K562 (cell line): ENCODE results near the gene TAAR1. TPM values are rescaled to one million over a fixed set of nuclear protein-coding genes. Genes with fewer than 3 reads are reported as not detected.

Source experiments
- ATAC-seq: fragments of 200-7000 bp; cut with Tn5 transposase; 3 replicates; pipeline ENCODE4 v1.9.1; 2020; ENCODE audit warnings: moderate library complexity
- BruUV-seq: library from RNA; stranded (reverse); fragments of 400-500 nt; replicated peaks from 2 replicates; lab custom pipeline; 2021; lab: Mats Ljungman, UMichigan
- CTCF ChIA-PET: fragments of 300-600 bp; formaldehyde crosslinking; extraction: SDS; loops from one replicate; lab custom pipeline; 2021; ENCODE audit warnings: low intra/inter-chr PET ratio; lab: Yijun Ruan, JAX
- POLR2A ChIA-PET: fragments of 300-600, 350-650 bp; sonication (Branson Sonifier 250); formaldehyde crosslinking; extraction: SDS; loops from one replicate; lab custom pipeline; 2021; ENCODE audit warnings: antibody characterized with exemption, inconsistent platforms; lab: Yijun Ruan, JAX
- DNase-seq, 4 experiments: peaks; one replicate each; pipeline versions ENCODE4 v3.0.0 to v3.0.0-alpha.2; 2011 to 2018; ENCODE audit warnings: low spot score in 3 of 4, mixed read lengths in 3 of 4; ENCODE audit errors: extremely low read depth in 1 of 4
- FAIRE-seq: peaks from 2 replicates; lab custom pipeline; 2011; peaks lifted over from hg19 to GRCh38; lab: Jason Lieb, UNC
- H2AFZ ChIP-seq: 2 replicates; pipeline ENCODE4 v1.6.0; 2011; ENCODE audit warnings: low read depth, low read length, control low read depth, inconsistent platforms
- H3K27ac ChIP-seq: fragments of 200-600 bp; 3 replicates; pipeline ENCODE4 v1.8.0; 2011; ENCODE audit warnings: low read depth, mild to moderate bottlenecking, control low read depth, inconsistent platforms, low read length, moderate library complexity, mixed read lengths; ENCODE audit errors: extremely low read depth
- H3K27me3 ChIP-seq, 2 experiments: fragments of 300-600 bp in 1 of 2; 2 replicates in 1 of 2; 3 replicates in 1 of 2; pipeline versions ENCODE4 v1.6.0 to v1.8.0; 2011; ENCODE audit warnings: inconsistent platforms in 2 of 2, low read length in 2 of 2, mild to moderate bottlenecking in 1 of 2, mixed read lengths in 1 of 2, moderate library complexity in 1 of 2; ENCODE audit not compliant: control insufficient read depth in 2 of 2, insufficient read depth in 2 of 2
- H3K36me3 ChIP-seq: fragments of 300-600 bp; 3 replicates; pipeline ENCODE4 v1.8.0; 2011; ENCODE audit warnings: mild to moderate bottlenecking, low read length, inconsistent platforms; ENCODE audit not compliant: control insufficient read depth, insufficient read depth
- H3K4me1 ChIP-seq, 2 experiments: fragments of 200-600 bp in 1 of 2; replicated peaks in 1 of 2; 2 replicates in 1 of 2; 3 replicates in 1 of 2; pipeline versions ENCODE4 v1.5.1 to v1.8.0; 2011; ENCODE audit warnings: inconsistent platforms in 2 of 2, low read length in 2 of 2, mild to moderate bottlenecking in 1 of 2, mixed read lengths in 1 of 2, moderate library complexity in 1 of 2; ENCODE audit not compliant: control insufficient read depth in 2 of 2, insufficient read depth in 2 of 2
- H3K4me2 ChIP-seq: 2 replicates; pipeline ENCODE4 v1.6.1; 2011; ENCODE audit warnings: low read length, control low read depth, inconsistent platforms, mixed read lengths; ENCODE audit not compliant: insufficient read depth
- H3K4me3 ChIP-seq: fragments of 200-600 bp; sonication (generic), shearing (Covaris generic); 2 replicates; pipeline ENCODE4 v1.5.1; 2016; ENCODE audit warnings: control low read depth, inconsistent platforms
- H3K79me2 ChIP-seq: fragments of 200-600 bp; 3 replicates; pipeline ENCODE4 v1.8.0; 2011; ENCODE audit warnings: low read length, inconsistent platforms; ENCODE audit not compliant: control insufficient read depth, insufficient read depth
- H3K9ac ChIP-seq, 2 experiments: 2 replicates each; pipeline versions ENCODE4 v1.6.0 to v1.6.1; 2011; ENCODE audit warnings: low read depth in 2 of 2, low read length in 2 of 2, control low read depth in 1 of 2, inconsistent platforms in 1 of 2, mild to moderate bottlenecking in 1 of 2, mixed read lengths in 1 of 2; ENCODE audit not compliant: insufficient read depth in 1 of 2
- H3K9me1 ChIP-seq: one replicate; pipeline ENCODE4 v1.6.0; 2011; ENCODE audit warnings: inconsistent platforms, mild to moderate bottlenecking, low read length, moderate library complexity; ENCODE audit not compliant: control insufficient read depth, insufficient read depth
- H3K9me3 ChIP-seq: replicated peaks from 2 replicates; pipeline ENCODE4 v1.5.1; 2011; ENCODE audit warnings: low read depth, low read length, inconsistent platforms; ENCODE audit not compliant: control insufficient read depth, insufficient read depth
- H4K20me1 ChIP-seq: replicated peaks from 2 replicates; pipeline ENCODE4 v1.6.1; 2011; ENCODE audit warnings: low read length, inconsistent platforms, mixed read lengths; ENCODE audit not compliant: control insufficient read depth, insufficient read depth
- ADNP ChIP-seq: fragments of 200-800 bp; sonication (Bioruptor generic); IDR thresholded peaks from 2 replicates; pipeline ENCODE4 v1.6.1; 2016; ENCODE audit warnings: missing genetic modification characterization, missing compliant biosample characterization
- COPS2 ChIP-seq: fragments of 450-650 bp; conservative IDR thresholded peaks from 2 replicates; pipeline ENCODE4 v1.6.1; 2016; ENCODE audit warnings: mild to moderate bottlenecking, moderate library complexity
- POLR3A ChIP-seq: IDR thresholded peaks from 2 replicates; pipeline ENCODE4 v1.6.1; 2011; ENCODE audit warnings: borderline replicate concordance, mild to moderate bottlenecking, moderate library complexity; ENCODE audit not compliant: insufficient read length, insufficient read depth; ENCODE audit errors: extremely low read depth
- PRMT5 ChIP-seq: sonication (generic); formaldehyde crosslinking; IDR thresholded peaks from 2 replicates; pipeline ENCODE4 v1.5.0; 2020; ENCODE audit warnings: missing genetic modification reagents
- SMARCC2 ChIP-seq: fragments of 450-650 bp; IDR thresholded peaks from 2 replicates; pipeline ENCODE4 v1.6.1; 2017; ENCODE audit warnings: antibody characterized with exemption, moderate library complexity, mild to moderate bottlenecking, low read depth
- SUPT5H ChIP-seq: fragments of 450-650 bp; IDR thresholded peaks from 2 replicates; pipeline ENCODE4 v1.6.1; 2016
- TRIM24 ChIP-seq, 2 experiments: fragments of 450-650 bp; IDR thresholded peaks; 2 replicates each; pipeline ENCODE4 v1.6.1; 2016
- ZNF121 ChIP-seq: sonication (generic); formaldehyde crosslinking; conservative IDR thresholded peaks from 2 replicates; pipeline ENCODE4 v1.8.0; 2022; ENCODE audit warnings: missing genetic modification reagents
- ZNF311 ChIP-seq: fragments of 250-450 bp; sonication (Bioruptor Pico); IDR thresholded peaks from 2 replicates; pipeline ENCODE4 v1.4.0; 2020; ENCODE audit warnings: mild to moderate bottlenecking, moderate library complexity
- WGBS: fragments of 100-300 bp; shearing (Covaris generic); methylation state at CpG from one replicate; pipeline ENCODE4 v1.1.6; 2016; ENCODE audit warnings: low coverage, mixed read lengths; ENCODE audit not compliant: insufficient coverage; ENCODE audit errors: missing lambda C conversion rate; 5-methylcytosine and 5-hydroxymethylcytosine counted together
- in situ Hi-C: fragments of 300-500 bp; cut with MboI; formaldehyde crosslinking; loops from 4 replicates; pipeline ENCODE4 v1.15.0; 2018; ENCODE audit warnings: inconsistent platforms, mixed read lengths
- intact Hi-C: fragments of 100-400 bp; cut with micrococcal nuclease; formaldehyde crosslinking; loops from 2 replicates; pipeline ENCODE4 v1.14.2; 2022
- polyA plus RNA-seq, 8 experiments: library from polyadenylated mRNA; depleted of rRNA in 4 of 8; stranded (reverse) in 5 of 8; unstranded in 3 of 8; fragments of >200 nt; fragmentation: Nextera tagmentation in 2 of 8; fragmentation: Illumina TruSeq in 1 of 8; extraction: Ambion mirVana in 2 of 8; extraction: Trizol in 1 of 8; gene quantifications; 2 replicates each; pipeline versions ENCODE4 v1.2.1 to v1.2.3, GENCODE V29; 2011 to 2014; ENCODE audit warnings: inconsistent platforms in 1 of 8, missing spikeins in 1 of 8
- total RNA-seq, 7 experiments: library from RNA; depleted of rRNA in 6 of 7; stranded (reverse); fragments of >200 nt in 6 of 7; fragmentation: Illumina TruSeq in 2 of 7; extraction: Trizol in 2 of 7; gene quantifications; 2 replicates each; pipeline versions ENCODE4 v1.2.1 to v1.2.3, GENCODE V29; 2011 to 2021; ENCODE audit warnings: low replicate concordance in 1 of 7
- TF ChIP-seq, protein P1 (sequence below): fragments of 200-400 bp; formaldehyde crosslinking; IDR thresholded peaks from 2 replicates; pipeline ENCODE4 v1.6.1; 2017; ENCODE audit warnings: mild to moderate bottlenecking, low read depth, low read length, moderate library complexity
- TF ChIP-seq, protein P2 (sequence below): fragments of 450-650 bp; formaldehyde crosslinking; IDR thresholded peaks from 2 replicates; pipeline ENCODE4 v1.4.0; 2020; ENCODE audit warnings: mild to moderate bottlenecking, moderate library complexity
- TF ChIP-seq, protein P3 (sequence below), 2 experiments: fragments of 450-650 bp; IDR thresholded peaks; 2 replicates each; pipeline ENCODE4 v1.6.1; 2018; ENCODE audit warnings: mild to moderate bottlenecking in 2 of 2, low read depth in 1 of 2; ENCODE audit not compliant: partially characterized antibody in 2 of 2
- TF ChIP-seq, protein P4 (sequence below): IDR thresholded peaks from 2 replicates; pipeline ENCODE4 v1.6.1; 2011; ENCODE audit not compliant: insufficient read length; ENCODE audit errors: extremely low read depth

The TAAR1 gene
- total and polyA plus RNA-seq, 9 of the 15 experiments (the other 6 are each of a cell fraction or from before 2014, with no cell fraction given) = not detected

DNA sequence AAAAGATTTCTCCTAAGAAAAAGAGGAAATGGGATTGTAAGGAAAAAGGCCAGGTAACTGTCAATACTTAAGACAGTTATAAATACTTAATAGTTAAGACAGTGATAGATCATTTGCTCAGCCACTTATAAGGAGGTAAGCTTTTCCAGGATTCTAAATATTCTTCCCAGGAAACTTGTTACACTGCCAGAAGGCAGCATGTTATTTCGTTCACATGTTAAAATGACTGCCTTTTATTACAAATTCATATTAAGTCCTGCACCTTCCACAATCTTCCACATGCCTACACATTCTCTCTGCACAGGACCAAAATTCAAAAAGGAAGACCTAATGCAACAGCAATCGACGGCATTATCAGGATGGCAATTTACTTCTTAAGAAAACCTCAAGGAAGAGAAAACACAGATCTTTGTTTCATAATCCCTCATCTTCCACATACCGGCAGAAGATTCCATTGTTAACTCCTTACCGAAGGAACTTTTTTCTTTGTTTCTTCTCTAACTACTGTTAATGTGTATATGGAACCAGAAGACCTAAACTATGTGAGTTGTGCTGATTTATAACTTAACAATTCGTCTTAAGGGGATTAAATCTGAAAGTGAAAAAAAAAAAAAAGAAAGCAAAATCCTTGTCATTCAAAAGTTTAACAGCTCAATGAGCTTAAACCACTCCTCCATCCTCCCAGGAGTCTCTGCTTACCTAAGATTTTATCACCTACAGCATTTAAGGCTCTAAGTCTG lies 35.7 kb downstream of the TAAR1 start:
- TF ChIP-seq SUPT5H (no peak), PRMT5 (CRISPR knock-in tag) (no peak), ZNF121 (no peak), TRIM24 (IDR thresholded peaks at IDR 0.05) (no peak), ZNF311 (CRISPR knock-in tag) (no peak), ADNP (tag) (no peak), COPS2 (no peak), POLR3A (no peak), SMARCC2 (no peak)
- TF ChIP-seq, protein P1, sequence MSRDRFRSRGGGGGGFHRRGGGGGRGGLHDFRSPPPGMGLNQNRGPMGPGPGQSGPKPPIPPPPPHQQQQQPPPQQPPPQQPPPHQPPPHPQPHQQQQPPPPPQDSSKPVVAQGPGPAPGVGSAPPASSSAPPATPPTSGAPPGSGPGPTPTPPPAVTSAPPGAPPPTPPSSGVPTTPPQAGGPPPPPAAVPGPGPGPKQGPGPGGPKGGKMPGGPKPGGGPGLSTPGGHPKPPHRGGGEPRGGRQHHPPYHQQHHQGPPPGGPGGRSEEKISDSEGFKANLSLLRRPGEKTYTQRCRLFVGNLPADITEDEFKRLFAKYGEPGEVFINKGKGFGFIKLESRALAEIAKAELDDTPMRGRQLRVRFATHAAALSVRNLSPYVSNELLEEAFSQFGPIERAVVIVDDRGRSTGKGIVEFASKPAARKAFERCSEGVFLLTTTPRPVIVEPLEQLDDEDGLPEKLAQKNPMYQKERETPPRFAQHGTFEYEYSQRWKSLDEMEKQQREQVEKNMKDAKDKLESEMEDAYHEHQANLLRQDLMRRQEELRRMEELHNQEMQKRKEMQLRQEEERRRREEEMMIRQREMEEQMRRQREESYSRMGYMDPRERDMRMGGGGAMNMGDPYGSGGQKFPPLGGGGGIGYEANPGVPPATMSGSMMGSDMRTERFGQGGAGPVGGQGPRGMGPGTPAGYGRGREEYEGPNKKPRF = no peak
- TF ChIP-seq, protein P2, sequence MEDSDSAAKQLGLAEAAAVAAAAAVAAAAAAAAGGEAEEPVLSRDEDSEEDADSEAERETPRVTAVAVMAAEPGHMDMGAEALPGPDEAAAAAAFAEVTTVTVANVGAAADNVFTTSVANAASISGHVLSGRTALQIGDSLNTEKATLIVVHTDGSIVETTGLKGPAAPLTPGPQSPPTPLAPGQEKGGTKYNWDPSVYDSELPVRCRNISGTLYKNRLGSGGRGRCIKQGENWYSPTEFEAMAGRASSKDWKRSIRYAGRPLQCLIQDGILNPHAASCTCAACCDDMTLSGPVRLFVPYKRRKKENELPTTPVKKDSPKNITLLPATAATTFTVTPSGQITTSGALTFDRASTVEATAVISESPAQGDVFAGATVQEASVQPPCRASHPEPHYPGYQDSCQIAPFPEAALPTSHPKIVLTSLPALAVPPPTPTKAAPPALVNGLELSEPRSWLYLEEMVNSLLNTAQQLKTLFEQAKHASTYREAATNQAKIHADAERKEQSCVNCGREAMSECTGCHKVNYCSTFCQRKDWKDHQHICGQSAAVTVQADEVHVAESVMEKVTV (CRISPR knock-in tag) = no peak
- TF ChIP-seq, protein P3, sequence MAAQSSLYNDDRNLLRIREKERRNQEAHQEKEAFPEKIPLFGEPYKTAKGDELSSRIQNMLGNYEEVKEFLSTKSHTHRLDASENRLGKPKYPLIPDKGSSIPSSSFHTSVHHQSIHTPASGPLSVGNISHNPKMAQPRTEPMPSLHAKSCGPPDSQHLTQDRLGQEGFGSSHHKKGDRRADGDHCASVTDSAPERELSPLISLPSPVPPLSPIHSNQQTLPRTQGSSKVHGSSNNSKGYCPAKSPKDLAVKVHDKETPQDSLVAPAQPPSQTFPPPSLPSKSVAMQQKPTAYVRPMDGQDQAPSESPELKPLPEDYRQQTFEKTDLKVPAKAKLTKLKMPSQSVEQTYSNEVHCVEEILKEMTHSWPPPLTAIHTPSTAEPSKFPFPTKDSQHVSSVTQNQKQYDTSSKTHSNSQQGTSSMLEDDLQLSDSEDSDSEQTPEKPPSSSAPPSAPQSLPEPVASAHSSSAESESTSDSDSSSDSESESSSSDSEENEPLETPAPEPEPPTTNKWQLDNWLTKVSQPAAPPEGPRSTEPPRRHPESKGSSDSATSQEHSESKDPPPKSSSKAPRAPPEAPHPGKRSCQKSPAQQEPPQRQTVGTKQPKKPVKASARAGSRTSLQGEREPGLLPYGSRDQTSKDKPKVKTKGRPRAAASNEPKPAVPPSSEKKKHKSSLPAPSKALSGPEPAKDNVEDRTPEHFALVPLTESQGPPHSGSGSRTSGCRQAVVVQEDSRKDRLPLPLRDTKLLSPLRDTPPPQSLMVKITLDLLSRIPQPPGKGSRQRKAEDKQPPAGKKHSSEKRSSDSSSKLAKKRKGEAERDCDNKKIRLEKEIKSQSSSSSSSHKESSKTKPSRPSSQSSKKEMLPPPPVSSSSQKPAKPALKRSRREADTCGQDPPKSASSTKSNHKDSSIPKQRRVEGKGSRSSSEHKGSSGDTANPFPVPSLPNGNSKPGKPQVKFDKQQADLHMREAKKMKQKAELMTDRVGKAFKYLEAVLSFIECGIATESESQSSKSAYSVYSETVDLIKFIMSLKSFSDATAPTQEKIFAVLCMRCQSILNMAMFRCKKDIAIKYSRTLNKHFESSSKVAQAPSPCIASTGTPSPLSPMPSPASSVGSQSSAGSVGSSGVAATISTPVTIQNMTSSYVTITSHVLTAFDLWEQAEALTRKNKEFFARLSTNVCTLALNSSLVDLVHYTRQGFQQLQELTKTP (IDR thresholded peaks at IDR 0.05; ENCODE audit: low read depth in 1 of 2, partially characterized antibody in 2 of 2) = no peak
- TF ChIP-seq, protein P4, sequence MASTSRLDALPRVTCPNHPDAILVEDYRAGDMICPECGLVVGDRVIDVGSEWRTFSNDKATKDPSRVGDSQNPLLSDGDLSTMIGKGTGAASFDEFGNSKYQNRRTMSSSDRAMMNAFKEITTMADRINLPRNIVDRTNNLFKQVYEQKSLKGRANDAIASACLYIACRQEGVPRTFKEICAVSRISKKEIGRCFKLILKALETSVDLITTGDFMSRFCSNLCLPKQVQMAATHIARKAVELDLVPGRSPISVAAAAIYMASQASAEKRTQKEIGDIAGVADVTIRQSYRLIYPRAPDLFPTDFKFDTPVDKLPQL = no peak
- Histone ChIP-seq H3K27me3 (no peaks in the 10 kb centered on the region), H3K4me3 (no peak overlapping the region), H3K27ac (no peak overlapping the region), H3K9ac (no peak overlapping the region), H3K9me1 (no peaks in the 10 kb centered on the region), H3K4me2 (no peak overlapping the region), H3K4me1 (no peaks in the 10 kb centered on the region), H4K20me1 (no peaks in the 10 kb centered on the region), H3K79me2 (no peaks in the 10 kb centered on the region), H2AFZ (no peak overlapping the region), H3K9me3 (no peaks in the 10 kb centered on the region), H3K36me3 (no peaks in the 10 kb centered on the region)
- DNase-seq = no peak
- ATAC-seq = no peak
- in situ Hi-C loops = no loop called here
- intact Hi-C loops = no loop called here
- FAIRE-seq = no peak
- WGBS = 1% methylated on average over 6 of the region's 6 CpGs
- no TSS peak for BruUV-seq
- ChIA-PET POLR2A (no interaction called here), CTCF (no interaction called here)
